Left lung (tissue), 10 donors: ENCODE measurements around the gene CLN6. TPM values are rescaled to one million over a fixed set of nuclear protein-coding genes. Genes with fewer than 3 reads are reported as not detected.
A peak's percentile ranks its signal among the peaks of the same experiment; 100 is the strongest.

Experiments used
- ATAC-seq: fragments of 200-7000 bp; cut with Tn5 transposase; one replicate; pipeline ENCODE4 v1.9.1; 2020; ENCODE audit warnings: moderate library complexity
- DNase-seq, 4 donors: peaks; one replicate each; pipeline ENCODE4 v3.0.0-alpha.2; 2013 to 2020
- H3K27ac ChIP-seq, 2 donors: fragments of 200-600 bp; sonication (generic) in 1 of 2; one replicate each; pipeline versions ENCODE4 v1.5.0 to v1.8.0; 2020 to 2021
- H3K27me3 ChIP-seq, 2 donors: fragments of 200-600 bp; sonication (generic) in 1 of 2; one replicate each; pipeline versions ENCODE4 v1.5.0 to v1.8.0; 2020 to 2021
- H3K36me3 ChIP-seq, 2 donors: fragments of 200-600 bp; sonication (generic) in 1 of 2; one replicate each; pipeline versions ENCODE4 v1.5.0 to v1.8.0; 2020 to 2021
- H3K4me1 ChIP-seq, 2 donors: fragments of 200-600 bp; one replicate each; pipeline ENCODE4 v1.8.0; 2021
- H3K4me3 ChIP-seq, 2 donors: fragments of 200-600 bp; sonication (generic) in 1 of 2; one replicate each; pipeline versions ENCODE4 v1.5.0 to v1.8.0; 2020 to 2021; ENCODE audit warnings: mild to moderate bottlenecking in 1 of 2
- H3K9me3 ChIP-seq, 2 donors: fragments of 200-600 bp; sonication (generic) in 1 of 2; one replicate each; pipeline versions ENCODE4 v1.5.0 to v1.8.0; 2020 to 2021
- intact Hi-C, 2 donors: fragments of 100-400 bp; cut with DNase I; formaldehyde crosslinking; loops; one replicate each; pipeline versions ENCODE4 v1.11.2 to v1.14.2; 2022
- polyA plus RNA-seq, 6 donors: library from polyadenylated mRNA; unstranded; fragments of 120-200 nt; gene quantifications; one replicate each; pipeline ENCODE4 v1.2.1, GENCODE V29; 2013; ENCODE audit not compliant: insufficient read length in 6 of 6
- total RNA-seq, 2 donors: library from RNA; stranded (reverse); fragmentation: NEBNext Ultra II Directional; extraction: Animal tissue kit (Norgen Biotek cat#: 25700); gene quantifications; one replicate each; pipeline ENCODE4 v1.2.1, GENCODE V29; 2021
- TF ChIP-seq, protein P1 (sequence below), 2 donors: fragments of 200-600 bp; sonication (generic) in 1 of 2; IDR thresholded peaks; one replicate each; pipeline versions ENCODE4 v1.5.0 to v1.8.0; 2021; ENCODE audit warnings: antibody characterized with exemption in 2 of 2
- donor health status: DM: no; HTN: yes; CAD: no.
- donor health status: DM: no; HTN: no; CAD: no.

The CLN6 gene
- total and polyA plus RNA-seq, 8 donors, result 28.3 to 50.3 (median 37.5) TPM

DNA sequence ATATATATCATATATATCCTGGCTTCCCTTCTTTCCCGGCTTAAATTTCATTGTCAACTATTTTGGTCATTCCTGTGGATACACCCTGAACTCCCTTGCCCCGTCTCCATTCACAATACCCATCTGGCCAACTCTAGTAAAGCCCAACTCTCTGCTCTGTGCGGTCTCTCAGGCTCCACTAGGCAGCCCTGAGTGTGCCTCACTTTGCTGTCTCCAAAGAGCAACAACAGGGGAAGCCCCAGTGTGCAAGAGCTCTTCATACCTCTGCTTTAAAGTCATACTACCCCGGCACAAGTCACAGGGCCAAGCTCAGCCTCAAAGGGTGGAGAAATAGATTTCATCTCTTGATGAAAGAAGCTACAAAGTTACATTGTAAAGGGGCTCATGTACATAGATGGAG, 29.2 kb upstream of the CLN6 start:
- H3K4me3 ChIP-seq, result no peak overlapping the region
- intact Hi-C loops, result loop anchor here in 1 of 2 donors (10.0 kb wide), 1 partner anchor 46 kb away; no protein-coding TSS in a partner anchor
- no peak for ATAC-seq
- H3K9me3 ChIP-seq, result no peaks in the 10 kb centered on the region
- no peak for DNase-seq
- no peak overlapping the region for H3K27ac ChIP-seq
- peaks cover 0 to 16% of the 10 kb centered on the region in 2 donors for H3K4me1 ChIP-seq
- TF ChIP-seq, protein P1, sequence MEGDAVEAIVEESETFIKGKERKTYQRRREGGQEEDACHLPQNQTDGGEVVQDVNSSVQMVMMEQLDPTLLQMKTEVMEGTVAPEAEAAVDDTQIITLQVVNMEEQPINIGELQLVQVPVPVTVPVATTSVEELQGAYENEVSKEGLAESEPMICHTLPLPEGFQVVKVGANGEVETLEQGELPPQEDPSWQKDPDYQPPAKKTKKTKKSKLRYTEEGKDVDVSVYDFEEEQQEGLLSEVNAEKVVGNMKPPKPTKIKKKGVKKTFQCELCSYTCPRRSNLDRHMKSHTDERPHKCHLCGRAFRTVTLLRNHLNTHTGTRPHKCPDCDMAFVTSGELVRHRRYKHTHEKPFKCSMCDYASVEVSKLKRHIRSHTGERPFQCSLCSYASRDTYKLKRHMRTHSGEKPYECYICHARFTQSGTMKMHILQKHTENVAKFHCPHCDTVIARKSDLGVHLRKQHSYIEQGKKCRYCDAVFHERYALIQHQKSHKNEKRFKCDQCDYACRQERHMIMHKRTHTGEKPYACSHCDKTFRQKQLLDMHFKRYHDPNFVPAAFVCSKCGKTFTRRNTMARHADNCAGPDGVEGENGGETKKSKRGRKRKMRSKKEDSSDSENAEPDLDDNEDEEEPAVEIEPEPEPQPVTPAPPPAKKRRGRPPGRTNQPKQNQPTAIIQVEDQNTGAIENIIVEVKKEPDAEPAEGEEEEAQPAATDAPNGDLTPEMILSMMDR (IDR thresholded peaks at IDR 0.05), result no peak
- peaks cover 0 to 13% of the 10 kb centered on the region in 2 donors for H3K27me3 ChIP-seq
- H3K36me3 ChIP-seq, result no peaks in the 10 kb centered on the region

DNA sequence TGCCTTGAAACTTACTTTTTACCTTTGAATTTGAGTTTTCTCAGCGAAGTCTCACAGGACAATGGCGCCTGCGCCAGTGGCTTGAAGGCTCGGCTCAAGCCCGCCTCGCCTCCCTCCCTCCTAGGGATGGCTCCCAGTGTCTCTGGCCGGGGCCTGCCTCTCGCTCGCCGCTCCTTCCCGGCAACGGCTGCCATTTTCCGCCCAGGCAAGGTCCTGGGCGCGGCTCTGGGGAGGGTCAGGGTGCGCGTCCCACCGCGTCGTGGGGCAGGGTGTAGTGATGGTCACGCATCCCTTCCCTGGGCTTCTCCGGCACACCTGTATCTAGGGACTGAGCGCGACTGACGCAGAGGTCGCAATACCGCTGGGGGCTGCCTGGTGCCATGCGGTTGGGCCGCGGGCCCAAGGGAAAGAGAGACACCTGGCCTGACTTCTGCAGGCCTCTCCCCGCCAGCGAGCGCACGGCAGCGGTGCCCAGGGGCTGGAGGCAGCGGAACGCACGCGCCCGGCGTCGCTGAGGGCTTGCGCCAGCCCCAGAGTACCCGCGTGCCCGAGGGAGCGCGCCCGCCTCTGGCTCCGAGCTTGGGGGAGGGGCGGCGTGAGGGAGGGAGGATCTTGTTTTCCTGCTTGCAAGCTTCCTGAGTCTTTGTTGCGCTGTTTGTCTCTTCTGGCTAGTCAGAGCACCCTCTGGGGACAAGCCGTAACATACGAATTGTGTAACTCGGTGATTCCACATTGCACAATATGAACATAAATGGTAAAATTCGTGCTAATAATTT, 27.3 kb upstream of the CLN6 start:
- TF ChIP-seq, protein P1 (IDR thresholded peaks at IDR 0.05), result no peak
- H3K4me1 ChIP-seq, result peaks cover 0 to 16% of the 10 kb centered on the region in 2 donors
- ATAC-seq (peak; percentile 98), DNase-seq (peak; percentile 85 to 96 (median 92))
- no peaks in the 10 kb centered on the region for H3K9me3 ChIP-seq
- intact Hi-C loops, result loop anchor here in 1 of 2 donors (10.0 kb wide), 1 partner anchor 48 kb away; no protein-coding TSS in a partner anchor
- no peaks in the 10 kb centered on the region for H3K36me3 ChIP-seq
- no peaks in the 10 kb centered on the region for H3K27me3 ChIP-seq
- peak overlapping the region; percentile 85 to 87 for H3K27ac ChIP-seq
- peak overlapping the region; percentile 54 to 59 for H3K4me3 ChIP-seq

DNA sequence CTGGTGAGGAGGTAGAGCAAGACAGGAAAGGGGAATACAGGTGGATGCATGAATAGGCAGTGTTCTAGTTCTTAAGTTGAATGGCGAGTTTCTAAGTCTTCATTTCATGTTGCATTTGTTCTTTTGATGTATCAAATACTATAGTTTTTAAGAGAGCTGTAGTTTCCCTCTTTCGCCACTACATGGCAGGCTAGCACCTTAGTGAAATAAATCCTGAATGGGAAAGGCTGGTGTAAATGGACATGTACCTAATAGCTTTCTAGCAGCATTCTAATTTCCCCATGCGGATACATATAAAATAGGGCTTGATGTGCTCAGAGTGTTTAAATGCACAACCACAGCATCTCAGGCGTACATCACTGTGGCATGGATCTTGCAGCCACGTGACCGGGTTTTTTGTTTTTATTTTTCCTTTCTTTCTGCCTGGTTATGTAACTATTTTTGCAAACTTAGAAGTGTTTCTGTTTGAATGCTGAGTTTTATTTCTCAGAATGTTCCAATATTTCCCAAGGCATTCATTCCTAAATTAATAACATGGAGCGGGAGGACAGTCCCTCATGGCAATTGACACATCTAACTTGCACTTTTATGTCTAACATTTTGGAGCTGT, 23.5 kb upstream of the CLN6 start:
- H3K9me3 ChIP-seq, result no peaks in the 10 kb centered on the region
- peak in 1 of 4 donors; percentile 75 for DNase-seq
- H3K4me3 ChIP-seq, result no peak overlapping the region
- H3K27ac ChIP-seq, result no peak overlapping the region
- intact Hi-C loops, result loop anchor here in 1 of 2 donors (10.0 kb wide), 1 partner anchor 52 kb away; no protein-coding TSS in a partner anchor
- peak; percentile 64 for ATAC-seq
- no peaks in the 10 kb centered on the region for H3K27me3 ChIP-seq
- TF ChIP-seq, protein P1 (IDR thresholded peaks at IDR 0.05), result peak; percentile 69 to 79
- H3K36me3 ChIP-seq, result no peaks in the 10 kb centered on the region
- peaks cover 0 to 28% of the 10 kb centered on the region in 2 donors for H3K4me1 ChIP-seq

DNA sequence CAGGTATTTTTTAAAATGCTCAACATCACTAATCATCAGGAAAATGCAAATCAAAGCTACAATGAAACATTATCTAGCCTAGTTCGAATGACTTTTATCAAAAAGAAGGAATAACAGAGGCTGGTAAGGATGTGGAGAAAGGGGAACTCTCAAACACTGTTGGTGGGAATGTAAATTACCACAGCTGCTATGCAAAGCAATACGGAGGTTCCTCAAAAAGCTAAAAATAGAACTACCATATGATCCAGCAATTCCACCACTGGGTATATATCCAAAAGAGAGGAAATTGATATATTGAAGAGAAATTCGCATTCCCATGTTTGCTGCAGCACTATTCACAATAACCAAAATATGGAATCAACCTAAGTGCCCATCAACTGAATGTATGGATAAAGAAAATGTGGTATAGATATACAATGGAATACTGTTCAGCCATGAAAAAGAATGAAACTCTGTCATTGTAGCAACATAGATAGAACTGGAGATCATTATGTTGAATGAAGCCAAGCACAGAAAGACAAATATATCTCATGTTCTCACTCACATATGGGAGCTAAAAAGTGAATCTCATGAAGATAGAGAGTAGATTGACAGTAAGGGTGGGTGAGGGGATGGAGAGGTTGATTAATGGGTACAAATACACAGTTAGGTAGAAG, 19.7 kb upstream of the CLN6 start:
- Histone ChIP-seq H3K9me3 (peaks cover 0 to 8% of the 10 kb centered on the region in 2 donors), H3K27me3 (no peaks in the 10 kb centered on the region), H3K4me3 (no peak overlapping the region), H3K27ac (no peak overlapping the region), H3K36me3 (no peaks in the 10 kb centered on the region), H3K4me1 (peaks cover 0 to 12% of the 10 kb centered on the region in 2 donors)
- TF ChIP-seq, protein P1 (IDR thresholded peaks at IDR 0.05), result no peak
- intact Hi-C loops, result no loop called here
- ATAC-seq (peak; percentile 52), DNase-seq (no peak)

DNA sequence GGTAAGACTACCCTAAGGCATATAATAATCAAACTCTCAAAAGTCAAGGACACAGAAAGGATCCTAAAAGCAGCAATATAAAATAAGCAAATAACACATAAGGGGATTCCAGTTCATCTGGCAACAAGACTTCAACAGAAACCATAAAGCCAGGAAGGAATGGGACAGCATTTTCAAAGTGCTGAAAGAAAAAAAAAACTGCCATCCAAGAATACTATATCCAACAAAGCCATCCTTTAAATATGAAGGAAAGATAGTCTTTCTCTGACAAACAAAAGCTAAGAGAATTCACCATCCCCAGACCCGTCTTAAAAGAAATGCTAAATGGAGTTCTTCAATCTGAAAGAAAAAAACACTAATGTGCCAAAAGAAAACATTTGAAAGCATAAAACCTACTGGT, 14.7 kb upstream of the CLN6 start:
- TF ChIP-seq, protein P1 (IDR thresholded peaks at IDR 0.05), result no peak
- H3K27me3 ChIP-seq, result no peaks in the 10 kb centered on the region
- intact Hi-C loops, result no loop called here

More for the DNA sequence above, 14.7 kb upstream of the CLN6 start:
- no peak overlapping the region for H3K27ac ChIP-seq
- ATAC-seq, result no peak
- peaks cover 0 to 24% of the 10 kb centered on the region in 2 donors for H3K9me3 ChIP-seq
- DNase-seq, result no peak
- H3K4me3 ChIP-seq, result no peak overlapping the region
- peaks cover 0 to 7% of the 10 kb centered on the region in 2 donors for H3K4me1 ChIP-seq
- H3K36me3 ChIP-seq, result no peaks in the 10 kb centered on the region
